Left renal cortex interstitium (tissue), 4 donors: ENCODE results near the gene ARHGAP10. TPM values are rescaled to one million over a fixed set of nuclear protein-coding genes. Genes with fewer than 3 reads are reported as not detected.
"Not testable (repeated sequence)": the region's sequence is repeated elsewhere in the genome, so short reads cannot be mapped to it uniquely, and the experiment has no call there.

Experiments
- DNase-seq, 4 donors: peaks; one replicate each; pipeline ENCODE4 v3.0.0-alpha.2; 2013; ENCODE audit warnings: low read depth in 4 of 4, low spot score in 2 of 4, missing footprints in 1 of 4
- polyA plus RNA-seq, 4 donors: library from polyadenylated mRNA; unstranded; fragments of 120-200 nt; gene quantifications; one replicate each; pipeline ENCODE4 v1.2.1, GENCODE V29; 2013; ENCODE audit not compliant: insufficient read length in 4 of 4

Gene ARHGAP10
- polyA plus RNA-seq, 4 donors, result 18.3 to 20.9 (median 19.5) TPM

DNA sequence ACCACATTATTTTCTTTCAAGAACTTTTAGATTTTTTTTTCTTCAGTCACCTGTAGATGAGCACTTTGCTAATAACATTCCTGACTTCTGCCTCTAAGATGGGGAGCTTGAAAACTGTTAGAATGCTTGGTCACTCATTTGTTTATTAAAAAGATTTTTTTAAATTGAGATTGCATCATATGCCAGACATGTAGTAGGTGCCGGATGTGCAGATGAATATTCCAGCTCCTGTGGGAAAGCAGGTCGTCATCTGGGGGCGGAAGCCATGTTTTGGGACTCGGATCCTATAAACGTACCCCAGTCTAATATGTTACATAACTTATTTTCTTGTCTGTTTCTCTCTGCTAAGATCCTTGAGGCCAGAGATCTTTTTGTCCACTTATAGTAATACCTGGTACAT is 236.8 kb downstream of the ARHGAP10 start:
- no peak for DNase-seq

DNA sequence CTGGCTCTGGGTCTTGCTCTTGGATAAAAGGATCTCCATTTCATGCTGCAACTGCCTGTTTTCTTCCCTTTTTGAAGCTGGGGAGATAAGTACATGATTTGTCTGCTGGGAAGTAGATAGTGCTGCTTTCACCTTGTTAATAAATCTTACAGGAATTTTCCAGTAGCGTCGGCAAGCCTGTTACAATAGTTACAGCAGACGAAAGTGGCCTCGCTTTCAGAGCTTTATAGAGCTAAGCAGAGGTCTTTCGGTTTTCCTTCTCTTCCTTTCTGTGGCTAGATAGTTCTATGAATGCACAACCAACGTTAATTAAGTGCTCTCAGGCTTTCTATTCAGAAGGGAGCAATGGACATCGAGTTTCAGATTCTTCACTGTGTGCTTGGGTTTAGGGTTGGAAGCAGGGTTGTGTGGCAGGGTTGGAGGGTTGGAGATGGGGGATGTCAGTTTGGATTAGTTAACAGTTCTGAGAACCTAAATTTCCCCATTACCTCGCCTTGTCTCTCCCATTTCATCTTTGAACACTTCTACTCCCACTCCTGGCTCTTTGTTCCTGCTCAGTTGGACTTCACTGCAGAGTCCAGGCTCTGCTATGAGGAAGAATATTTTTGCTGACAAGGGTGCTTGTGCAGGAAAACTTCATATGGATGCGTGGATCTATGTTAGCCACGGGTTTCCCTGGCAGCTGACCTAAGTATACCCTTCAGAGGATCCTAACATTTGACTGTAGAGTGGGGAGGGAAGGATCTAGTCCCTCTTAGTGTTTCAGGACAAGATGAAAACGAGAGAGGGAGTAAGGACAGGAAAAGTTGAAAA is 237.9 kb downstream of the ARHGAP10 start:
- peak in 2 of 4 donors; percentile 40 to 55 for DNase-seq

DNA sequence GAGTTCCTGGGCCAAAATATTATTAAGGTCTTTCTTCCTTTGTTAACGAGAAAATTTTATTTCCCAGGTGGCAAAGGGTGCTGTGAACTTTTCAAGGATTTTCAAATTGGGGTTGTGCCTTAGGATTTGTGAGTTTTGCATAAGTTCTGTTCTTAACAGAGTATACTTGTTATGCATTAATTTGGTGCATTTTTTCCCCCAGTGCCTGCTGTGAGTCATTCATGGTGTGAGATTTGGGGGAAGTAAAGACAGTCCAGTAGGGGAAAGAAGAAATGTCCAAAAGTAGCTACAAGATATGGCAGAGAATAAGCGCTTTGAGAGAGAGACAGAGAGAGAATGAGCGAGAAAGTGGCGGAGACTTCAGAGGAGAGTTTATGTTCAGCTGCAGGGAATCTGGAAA is 239.2 kb downstream of the ARHGAP10 start:
- DNase-seq, result no peak

DNA sequence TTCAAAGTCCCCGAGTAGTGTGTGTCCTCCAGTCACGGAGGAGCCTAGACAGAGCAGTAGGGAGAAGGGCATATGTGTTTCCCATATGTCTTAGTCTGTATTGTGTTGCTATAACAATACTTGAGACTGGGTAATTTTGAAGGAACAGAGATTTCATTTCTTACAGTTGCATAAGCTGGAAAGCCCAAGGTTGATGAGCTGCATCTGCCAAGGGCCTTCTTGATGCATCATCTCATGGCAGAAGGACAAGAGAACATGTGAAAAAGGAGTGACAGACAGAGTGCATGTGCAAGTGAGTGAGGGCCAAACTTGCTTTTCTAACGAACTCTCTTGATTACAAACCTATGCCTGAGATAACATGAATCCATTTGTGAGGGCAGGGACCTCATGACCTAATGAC is 243.4 kb downstream of the ARHGAP10 start:
- DNase-seq, result no peak

DNA sequence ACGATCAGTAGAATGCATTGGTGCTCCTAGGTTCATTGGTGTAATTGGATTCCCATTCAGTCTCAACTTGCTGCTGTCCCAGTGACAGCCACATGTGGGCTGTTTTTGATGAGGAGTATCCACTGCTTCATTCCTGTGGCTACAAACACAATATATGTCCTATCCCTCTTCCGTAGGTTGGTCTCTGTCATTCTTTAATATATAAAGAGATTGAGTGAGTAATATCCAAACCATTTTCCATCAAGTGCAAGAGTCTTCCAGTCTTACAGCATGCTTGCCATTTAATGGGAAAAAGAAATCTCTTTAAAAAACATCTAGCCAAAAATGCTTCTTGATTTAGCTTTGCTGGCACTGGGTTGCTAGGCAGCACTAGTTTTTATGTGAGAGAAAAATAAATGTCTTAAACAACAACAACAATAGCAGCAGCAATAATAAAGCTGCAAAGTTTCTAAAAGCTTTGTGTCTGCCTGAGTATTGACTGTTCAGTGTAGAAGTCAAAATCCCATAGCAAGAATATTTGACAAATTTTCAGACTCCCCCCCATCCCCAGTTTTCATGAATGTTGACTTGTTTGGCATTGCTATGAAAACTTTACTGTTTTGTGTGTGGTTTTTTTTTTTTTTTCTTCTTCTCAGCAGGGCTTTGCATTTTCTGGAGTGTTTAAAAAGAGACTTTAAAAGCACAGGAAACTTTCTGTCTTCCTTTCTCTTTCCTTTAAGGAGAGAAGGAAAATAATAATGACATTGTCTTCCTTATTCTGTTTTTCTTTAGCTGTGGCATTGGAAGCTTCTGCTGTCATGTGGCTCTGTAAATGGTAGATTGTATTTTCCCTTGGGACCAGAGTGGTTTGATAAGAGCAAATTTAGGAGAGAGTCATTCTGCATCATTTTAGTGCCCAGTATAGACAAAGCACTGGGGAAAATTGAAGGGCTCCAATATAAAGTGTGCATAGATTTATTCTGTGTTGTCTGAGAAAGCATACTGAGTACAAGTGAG is 244.3 kb downstream of the ARHGAP10 start:
- no peak for DNase-seq

DNA sequence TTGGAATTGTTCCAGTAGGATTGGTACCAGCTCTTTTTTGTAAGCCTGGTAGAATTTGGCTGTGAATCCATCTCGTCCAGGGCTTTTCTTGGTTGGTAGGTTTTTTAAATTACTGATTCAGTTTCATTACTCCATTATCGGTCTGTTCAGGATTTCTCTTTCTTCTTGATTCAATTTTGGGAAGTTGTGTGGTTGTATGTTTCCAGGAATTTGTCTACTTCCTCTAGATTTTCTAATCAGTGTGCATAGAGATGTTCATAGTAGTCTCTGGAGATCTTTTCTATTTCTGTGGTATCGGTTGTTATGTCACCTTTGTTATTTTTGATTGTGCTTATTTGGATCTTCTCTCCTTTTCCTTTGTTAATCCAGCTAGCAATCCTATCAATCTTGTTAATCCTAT is 248.7 kb downstream of the ARHGAP10 start:
- no peak for DNase-seq

DNA sequence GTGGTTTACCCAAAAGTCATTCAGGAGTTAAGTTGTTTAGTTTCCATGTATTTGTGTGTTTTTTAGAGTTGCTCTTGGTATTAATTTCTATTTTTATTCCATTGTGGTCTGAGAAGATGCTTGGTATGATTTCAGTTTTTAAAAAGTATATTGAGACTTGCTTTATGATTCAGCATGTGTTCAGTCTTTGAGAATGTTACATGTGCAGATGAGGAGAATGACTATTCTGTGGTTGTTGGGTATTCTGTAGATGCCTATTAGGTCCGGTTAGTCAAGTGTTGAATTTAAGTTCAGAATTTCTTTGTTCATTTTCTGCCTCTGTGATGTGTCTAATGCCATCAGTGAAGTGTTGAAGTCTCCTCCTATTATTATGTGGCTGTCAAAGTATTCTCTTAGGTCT is 249.4 kb downstream of the ARHGAP10 start:
- DNase-seq, result no peak

DNA sequence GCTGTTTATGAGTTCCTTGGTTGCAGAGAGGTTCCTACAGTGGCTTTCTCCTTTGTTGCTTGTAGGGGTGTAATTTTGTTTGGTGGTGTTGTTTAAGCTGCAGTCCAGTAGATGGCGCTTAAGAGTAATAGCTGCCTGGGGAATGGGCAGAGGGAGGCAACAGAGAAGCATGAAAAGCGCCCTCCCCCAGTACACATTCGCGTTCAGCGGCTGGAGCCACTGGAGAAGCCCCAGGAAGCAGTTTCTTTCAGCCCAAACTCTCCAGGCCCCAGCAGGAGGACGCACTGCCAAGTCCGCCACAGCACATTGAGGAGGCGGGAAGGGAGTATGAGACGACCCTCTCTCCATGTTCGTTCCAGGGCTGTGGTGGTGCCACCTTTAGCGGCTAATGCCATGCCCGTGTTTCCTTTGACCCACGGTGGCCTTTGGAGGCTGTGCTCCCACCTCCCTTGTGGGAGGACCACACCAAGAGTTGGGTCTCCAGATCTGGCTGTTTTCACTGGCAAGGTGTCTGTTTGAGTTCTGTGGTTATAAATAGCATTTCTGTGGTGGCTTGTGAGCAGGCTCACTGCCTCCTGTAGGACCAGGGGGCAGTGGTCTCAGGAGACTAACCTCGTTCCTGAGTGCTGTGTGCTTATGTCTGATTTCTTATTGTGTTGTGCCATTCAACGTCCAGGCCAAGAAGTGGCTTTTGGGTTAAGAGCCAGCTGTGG is 252.3 kb downstream of the ARHGAP10 start:
- no peak for DNase-seq

DNA sequence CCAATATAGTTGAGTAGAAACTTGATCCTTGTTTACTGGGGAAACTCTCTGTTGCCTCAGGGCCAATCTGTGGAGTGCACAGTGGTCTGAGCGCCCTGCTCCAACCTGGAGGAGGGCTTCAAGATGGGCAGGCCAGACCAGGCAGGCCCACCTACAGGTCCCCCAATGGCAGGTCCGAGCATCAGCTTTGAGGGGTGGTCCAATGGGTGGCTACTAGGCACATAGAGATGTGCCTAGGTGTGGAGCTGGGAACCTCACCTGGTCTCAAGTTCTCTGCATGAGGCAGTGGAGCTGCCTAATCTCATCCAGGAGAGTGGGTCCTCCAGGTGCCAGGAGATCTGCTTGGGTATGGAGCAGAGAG is 252.9 kb downstream of the ARHGAP10 start:
- no peak for DNase-seq

DNA sequence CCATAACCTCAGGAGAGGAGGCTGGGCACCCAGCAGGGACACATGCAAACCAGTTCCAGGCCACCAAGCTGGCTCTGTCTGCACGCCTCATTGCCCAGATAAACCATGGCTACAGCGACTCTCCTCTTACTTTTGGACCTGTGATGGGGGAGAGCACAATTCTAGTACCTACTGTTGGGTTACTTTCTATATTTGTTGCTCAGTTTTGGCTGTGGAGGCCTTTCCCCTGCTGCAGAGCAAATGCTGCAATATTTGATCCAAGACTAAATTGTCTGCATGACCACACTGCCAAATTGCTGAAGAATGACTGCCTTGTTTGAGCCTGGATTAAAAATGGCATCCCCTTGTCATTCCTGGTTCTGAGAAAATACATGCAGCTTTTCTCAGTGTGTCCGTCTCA is 253.5 kb downstream of the ARHGAP10 start:
- no peak for DNase-seq

DNA sequence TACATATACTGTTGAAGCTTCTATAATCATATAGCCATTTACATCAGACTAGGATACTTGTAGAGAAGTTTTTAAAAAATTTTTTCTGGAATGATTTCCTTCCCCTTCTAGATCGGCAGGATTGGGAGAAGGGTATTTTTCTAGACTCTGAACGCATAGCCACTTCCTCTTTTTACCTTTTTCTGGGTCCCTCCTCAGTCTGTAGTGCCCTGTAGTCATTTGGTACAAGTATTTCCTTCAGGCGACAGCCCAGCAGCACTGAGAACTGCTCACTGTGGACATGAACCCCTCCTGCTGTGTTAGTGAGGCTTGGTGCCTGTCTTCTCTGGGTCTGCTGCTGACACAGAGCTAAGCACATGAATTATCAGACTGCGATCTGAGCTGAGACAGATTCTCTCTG is 255.4 kb downstream of the ARHGAP10 start:
- DNase-seq, result no peak

DNA sequence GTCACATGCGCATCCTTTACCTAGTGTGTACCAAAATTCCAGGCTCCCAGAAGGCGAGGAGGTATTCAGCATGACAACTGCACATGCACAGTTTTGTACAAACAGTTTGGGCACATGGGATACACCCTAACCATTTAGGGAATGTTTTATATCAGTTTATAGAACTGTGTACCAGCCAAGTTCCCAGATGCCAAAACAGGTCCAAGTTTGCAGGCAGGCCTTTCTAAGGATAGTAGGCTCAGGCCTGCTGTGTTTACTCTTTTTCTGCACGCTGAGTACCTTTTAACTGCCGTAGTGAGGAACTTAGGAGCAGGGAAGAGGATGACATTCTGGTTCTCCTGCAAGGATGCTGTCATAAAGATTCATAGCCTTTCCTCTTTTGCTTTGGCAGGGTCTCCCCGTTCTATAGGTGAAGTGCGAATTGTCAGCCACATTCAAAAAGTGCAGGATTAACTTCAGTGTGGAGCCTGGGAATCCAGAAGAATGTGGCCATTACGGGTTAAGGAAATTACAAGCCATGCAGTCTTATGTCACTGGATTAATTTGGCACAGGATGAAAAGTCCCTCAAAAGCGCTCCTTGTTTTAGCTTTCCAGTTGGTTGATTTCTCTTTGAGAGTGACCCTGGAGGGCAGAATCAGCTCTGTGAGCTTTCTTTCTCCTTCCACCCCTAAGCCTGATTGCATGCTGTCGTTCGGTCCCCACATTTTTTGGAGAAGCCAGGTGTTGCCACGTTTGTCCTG is 259.8 kb downstream of the ARHGAP10 start:
- no peak for DNase-seq

DNA sequence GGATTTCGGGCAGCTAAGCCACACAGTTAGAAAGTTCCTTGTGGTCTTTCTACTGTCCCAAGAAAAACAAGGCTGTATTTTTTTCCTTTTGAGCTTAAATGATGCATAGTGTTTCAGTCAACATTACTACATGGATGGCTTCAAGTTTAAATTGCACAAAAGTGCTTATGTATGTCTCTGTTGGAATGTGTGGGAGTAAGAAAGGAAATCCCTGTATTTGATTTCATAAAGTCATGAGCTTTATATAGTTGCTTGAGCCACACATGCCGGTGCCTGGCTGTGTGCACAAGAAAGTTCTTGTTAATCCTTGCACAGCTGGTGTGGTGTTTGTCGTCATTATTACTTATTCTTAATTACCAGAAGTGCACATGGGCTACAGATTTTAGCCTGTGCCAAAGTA is 262.2 kb downstream of the ARHGAP10 start:
- no peak for DNase-seq

DNA sequence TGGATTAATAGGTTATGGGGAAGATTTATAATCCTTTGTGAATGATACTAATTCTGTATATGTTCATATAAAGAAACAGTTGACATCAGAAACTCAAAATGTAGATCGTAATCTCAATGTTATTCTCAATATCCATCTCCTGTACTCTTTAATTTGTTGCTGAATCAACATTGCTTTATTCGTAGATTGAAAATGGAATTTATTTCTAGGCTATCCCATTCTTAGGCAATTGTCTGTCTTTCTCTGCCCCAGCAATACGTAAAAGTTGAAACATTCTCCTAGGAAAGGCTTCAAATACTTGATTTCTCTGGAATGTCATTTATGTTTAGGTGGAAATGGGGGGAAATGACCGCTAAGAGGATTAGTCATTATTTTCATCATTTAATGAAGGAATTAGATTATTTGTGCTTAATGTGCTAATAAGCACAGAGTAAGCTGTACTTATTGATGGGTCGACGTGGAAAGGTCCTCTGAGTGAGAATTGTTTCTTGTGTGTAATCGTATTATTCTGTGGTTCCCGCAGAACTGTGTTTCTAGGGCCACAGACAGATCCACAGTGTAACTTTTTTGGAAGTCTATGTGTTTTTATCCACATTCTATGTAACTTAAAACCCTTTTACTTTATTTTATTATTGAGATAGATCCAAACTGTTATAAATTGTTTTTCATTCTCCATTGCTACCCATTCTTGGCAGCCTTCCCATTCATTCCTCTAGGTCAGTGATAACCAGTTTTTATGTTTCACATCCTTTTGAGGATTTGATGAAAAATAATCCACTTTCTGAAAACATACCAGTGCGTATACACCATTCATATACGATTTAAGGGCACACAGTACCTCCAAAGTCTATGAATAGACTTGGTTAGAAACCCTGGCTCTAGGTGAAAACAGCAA is 262.9 kb downstream of the ARHGAP10 start:
- DNase-seq, result no peak

DNA sequence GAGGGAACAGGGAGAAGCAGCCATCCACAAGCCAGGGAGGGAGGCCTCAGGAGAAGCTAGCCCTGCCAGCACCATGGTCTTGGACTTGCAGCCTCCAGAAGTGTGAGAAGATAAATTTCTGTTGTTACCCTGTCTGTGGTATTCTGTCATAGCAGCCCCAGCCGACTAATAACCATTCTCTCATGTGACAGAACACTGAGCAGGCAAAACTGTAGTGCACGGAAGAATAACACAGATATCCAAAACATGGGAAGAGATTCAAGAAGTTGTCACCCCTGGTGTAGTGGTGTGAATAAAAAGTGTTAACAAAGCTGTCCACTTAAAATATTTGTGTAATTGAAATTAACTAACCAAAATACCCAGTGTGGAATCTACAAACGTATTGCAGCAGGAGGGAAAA is 265.0 kb downstream of the ARHGAP10 start:
- DNase-seq, result no peak

DNA sequence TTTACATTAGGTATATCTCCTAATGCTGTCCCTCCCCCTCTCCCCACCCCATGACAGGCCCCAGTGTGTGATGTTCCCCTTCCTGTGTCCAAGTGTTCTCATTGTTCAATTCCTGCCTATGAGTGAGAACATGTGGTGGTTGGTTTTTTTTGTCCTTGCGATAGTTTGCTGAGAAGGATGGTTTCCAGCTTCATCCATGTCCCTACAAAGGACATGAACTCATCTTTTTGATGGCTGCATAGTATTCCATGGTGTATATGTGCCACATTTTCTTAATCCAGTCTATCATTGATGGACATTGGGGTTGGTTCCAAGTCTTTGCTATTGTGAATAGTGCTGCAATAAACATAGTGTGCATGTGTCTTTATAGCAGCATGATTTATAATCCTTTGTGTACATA is 268.1 kb downstream of the ARHGAP10 start:
- not testable (repeated sequence) for DNase-seq

DNA sequence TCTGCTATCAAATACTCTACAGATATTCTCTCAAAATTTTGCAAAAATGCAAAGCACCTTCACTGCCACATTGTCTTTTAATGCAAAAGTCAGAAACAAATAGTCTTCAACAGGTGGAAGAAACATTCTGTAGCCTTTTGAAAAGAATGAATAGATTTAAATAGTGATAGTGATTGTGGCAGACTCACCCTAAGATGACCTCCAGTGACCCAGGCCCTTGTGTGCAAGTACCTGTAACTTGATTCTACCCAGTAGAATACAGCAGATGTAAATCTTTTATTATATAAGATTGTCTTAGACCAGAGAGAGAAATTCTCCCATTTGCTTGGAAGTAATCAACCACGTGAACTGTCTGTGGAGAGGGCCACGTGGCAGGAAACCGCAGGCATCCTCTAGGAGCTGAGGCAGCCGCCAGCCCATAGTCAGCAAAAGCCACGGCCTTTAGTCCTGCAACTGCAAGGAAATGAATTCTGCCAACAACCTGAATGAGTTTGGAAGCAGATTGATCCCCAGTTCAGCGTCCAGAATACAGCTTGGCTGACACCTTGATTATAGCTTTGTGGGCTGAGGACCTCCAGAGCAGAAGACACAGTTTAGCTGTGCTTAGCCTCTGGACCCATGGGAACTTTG is 272.5 kb downstream of the ARHGAP10 start:
- no peak for DNase-seq

DNA sequence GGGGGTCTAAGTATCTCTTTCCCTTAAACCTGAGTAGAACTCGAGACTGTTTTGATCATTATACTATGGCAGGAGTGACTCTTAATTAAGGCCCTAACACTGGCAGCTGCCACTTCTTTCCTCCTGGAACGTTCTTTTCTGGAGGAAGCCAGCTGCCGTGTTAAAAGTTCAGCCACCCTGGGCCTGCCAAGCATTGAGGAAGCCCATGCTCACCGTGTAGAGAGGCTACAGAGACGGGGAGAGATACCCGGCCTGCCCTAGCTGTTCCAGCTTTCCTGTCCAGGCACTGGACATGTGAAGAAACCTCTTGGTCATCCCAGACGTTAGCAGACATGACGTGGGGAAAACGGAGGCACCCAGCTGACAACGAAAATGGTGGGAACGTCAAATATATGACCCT is 274.1 kb downstream of the ARHGAP10 start:
- DNase-seq, result no peak

DNA sequence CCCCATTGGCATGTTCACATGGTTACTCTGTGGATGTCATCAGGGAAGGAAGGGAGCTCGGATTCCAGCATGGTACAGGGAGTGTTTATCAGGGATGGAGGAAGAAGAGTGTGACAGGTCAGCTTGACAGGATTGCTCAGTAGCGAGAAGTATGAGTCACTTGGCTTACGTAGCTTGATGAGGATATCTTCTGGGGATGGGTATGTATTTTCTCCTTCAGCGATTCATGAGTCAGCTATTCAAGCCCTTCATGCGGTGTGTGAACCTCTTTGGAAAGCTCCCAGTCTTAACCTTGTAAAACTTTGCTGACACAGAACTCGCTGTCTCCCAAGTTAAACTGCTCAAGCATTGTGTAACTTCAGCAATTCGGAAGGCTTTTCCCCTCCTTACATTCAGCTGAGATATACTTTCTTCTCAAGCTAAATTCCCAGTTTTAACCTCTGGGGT is 275.4 kb downstream of the ARHGAP10 start:
- DNase-seq, result no peak
